Forelimb muscle (tissue), 1 donor: Measurements from ENCODE around the gene OR6B1. TPM values are rescaled to one million over a fixed set of nuclear protein-coding genes. Genes with fewer than 3 reads are reported as not detected.
"Not testable (repeated sequence)": the region's sequence is repeated elsewhere in the genome, so short reads cannot be mapped to it uniquely, and the experiment has no call there.

Experiments used
- DNase-seq: peaks from one replicate; pipeline ENCODE4 v3.0.0-alpha.2; 2013; ENCODE audit warnings: low read depth
- polyA plus RNA-seq: library from polyadenylated mRNA; unstranded; fragments of 120-200 nt; gene quantifications from one replicate; pipeline ENCODE4 v1.2.1, GENCODE V29; 2013; ENCODE audit not compliant: insufficient read length

OR6B1 gene
- polyA plus RNA-seq, 1 donor: not detected

GRCh38 chr7:144006029-144006691 lies 6.0 kb downstream of the OR6B1 start:
- DNase-seq: no peak

- no peak for DNase-seq
Measured at GRCh38 chr7:144006692-144007042, 6.5 kb downstream of the OR6B1 start.

- no peak for DNase-seq
Measured at GRCh38 chr7:144009361-144009760, 9.2 kb downstream of the OR6B1 start.

GRCh38 chr7:144010061-144010460 lies 9.9 kb downstream of the OR6B1 start:
- not testable (repeated sequence) for DNase-seq

- not testable (repeated sequence) for DNase-seq
Measured at GRCh38 chr7:144010821-144011220, 10.7 kb downstream of the OR6B1 start.

- no peak for DNase-seq
Measured at GRCh38 chr7:144011458-144012230, 11.5 kb downstream of the OR6B1 start.

- no peak for DNase-seq
Measured at GRCh38 chr7:144018065-144018464, 17.9 kb downstream of the OR6B1 start.

- no peak for DNase-seq
Measured at GRCh38 chr7:144019457-144019856, 19.3 kb downstream of the OR6B1 start.

- DNase-seq: no peak
Measured at GRCh38 chr7:144020340-144020739, 20.2 kb downstream of the OR6B1 start.

GRCh38 chr7:144022169-144022568 lies 22.0 kb downstream of the OR6B1 start:
- no peak for DNase-seq

GRCh38 chr7:144023171-144023827 lies 23.2 kb downstream of the OR6B1 start:
- DNase-seq: no peak

- DNase-seq: no peak
Measured at GRCh38 chr7:144024213-144024612, 24.1 kb downstream of the OR6B1 start.

- no peak for DNase-seq
Measured at GRCh38 chr7:144026203-144026883, 26.2 kb downstream of the OR6B1 start.

- no peak for DNase-seq
Measured at GRCh38 chr7:144027070-144027469, 26.9 kb downstream of the OR6B1 start.

GRCh38 chr7:144027974-144028373 lies 27.9 kb downstream of the OR6B1 start:
- DNase-seq: no peak

GRCh38 chr7:144028547-144028946 lies 28.4 kb downstream of the OR6B1 start:
- DNase-seq: no peak

GRCh38 chr7:144032516-144032915 lies 32.4 kb downstream of the OR6B1 start:
- DNase-seq: no peak

- DNase-seq: no peak
Measured at GRCh38 chr7:144032985-144033709, 33.0 kb downstream of the OR6B1 start.

- DNase-seq: no peak
Measured at GRCh38 chr7:144035385-144035784, 35.3 kb downstream of the OR6B1 start.

- DNase-seq: no peak
Measured at GRCh38 chr7:144036302-144036885, 36.3 kb downstream of the OR6B1 start.

GRCh38 chr7:144037414-144038035 lies 37.4 kb downstream of the OR6B1 start:
- DNase-seq: no peak
